CD4-positive, alpha-beta memory T cell (primary cell): ENCODE results near the gene PTPRG. TPM values are rescaled to one million over a fixed set of nuclear protein-coding genes. Genes with fewer than 3 reads are reported as not detected.
"Not testable (repeated sequence)": the region's sequence is repeated elsewhere in the genome, so short reads cannot be mapped to it uniquely, and the experiment has no call there.

Experiments used
- CTCF ChIA-PET: fragments of 350-600 bp; sonication (Branson Sonifier 250); formaldehyde crosslinking; loops from one replicate; lab custom pipeline; 2021; ENCODE audit warnings: inconsistent platforms; ENCODE audit not compliant: partially characterized antibody; lab: Charles Lee
- POLR2A ChIA-PET: fragments of 350-600 bp; sonication (Branson Sonifier 250); formaldehyde crosslinking; loops from one replicate; lab custom pipeline; 2021; ENCODE audit not compliant: partially characterized antibody; lab: Charles Lee
- DNase-seq, 5 donors: peaks; one replicate each; pipeline versions ENCODE4 v3.0.0 to v3.0.0-alpha.2; 2020 to 2022; ENCODE audit warnings: mixed read lengths in 1 of 5
- H3K27ac ChIP-seq: one replicate; pipeline ENCODE4 v1.7.0; 2013; ENCODE audit warnings: low read depth, low read length
- H3K27me3 ChIP-seq: 2 replicates; pipeline ENCODE4 v1.7.0; 2013; ENCODE audit warnings: mild to moderate bottlenecking, low read length, moderate library complexity; ENCODE audit not compliant: insufficient read depth
- H3K36me3 ChIP-seq: 2 replicates; pipeline ENCODE4 v1.7.0; 2013; ENCODE audit warnings: mild to moderate bottlenecking, low read length, moderate library complexity; ENCODE audit not compliant: insufficient read depth
- H3K4me1 ChIP-seq: 2 replicates; pipeline ENCODE4 v1.7.0; 2013; ENCODE audit warnings: mild to moderate bottlenecking, low read length, moderate library complexity; ENCODE audit not compliant: insufficient read depth
- H3K4me3 ChIP-seq, 2 donors: one replicate each; pipeline ENCODE4 v1.7.0; 2013; ENCODE audit warnings: low read length in 2 of 2, mild to moderate bottlenecking in 1 of 2
- H3K9me3 ChIP-seq, 2 donors: one replicate each; pipeline ENCODE4 v1.7.0; 2013; ENCODE audit warnings: low read length in 2 of 2, control low read depth in 1 of 2; ENCODE audit not compliant: control insufficient read depth in 1 of 2
- H3K27ac Mint-ChIP-seq, 7 donors: one replicate each; pipeline ENCODE4 v1.8.0; 2020 to 2021; ENCODE audit warnings: mixed read lengths in 7 of 7, mild to moderate bottlenecking in 6 of 7, inconsistent platforms in 3 of 7, moderate library complexity in 3 of 7
- H3K27me3 Mint-ChIP-seq, 2 donors: one replicate each; pipeline ENCODE4 v1.8.0; 2020 to 2021; ENCODE audit warnings: mixed read lengths in 2 of 2
- H3K36me3 Mint-ChIP-seq, 2 donors: one replicate each; pipeline ENCODE4 v1.8.0; 2020 to 2021; ENCODE audit warnings: mixed read lengths in 2 of 2, inconsistent platforms in 1 of 2, mild to moderate bottlenecking in 1 of 2
- H3K4me1 Mint-ChIP-seq, 4 donors: one replicate each; pipeline ENCODE4 v1.8.0; 2020 to 2021; ENCODE audit warnings: mixed read lengths in 4 of 4, mild to moderate bottlenecking in 1 of 4
- H3K4me3 Mint-ChIP-seq, 8 donors: one replicate each; pipeline ENCODE4 v1.8.0; 2020 to 2021; ENCODE audit warnings: mixed read lengths in 8 of 8, mild to moderate bottlenecking in 7 of 8, moderate library complexity in 6 of 8, inconsistent platforms in 3 of 8
- H3K9me3 Mint-ChIP-seq, 8 donors: one replicate each; pipeline ENCODE4 v1.8.0; 2020 to 2021; ENCODE audit warnings: mixed read lengths in 8 of 8, mild to moderate bottlenecking in 5 of 8, inconsistent platforms in 3 of 8, moderate library complexity in 1 of 8
- intact Hi-C: fragments of 100-400 bp; cut with micrococcal nuclease; formaldehyde crosslinking; loops from one replicate; pipeline ENCODE4 v1.15.1; 2023
- polyA plus RNA-seq, 2 donors: library from polyadenylated mRNA; unstranded; fragments of 300-500 nt; fragmentation: Illumina TruSeq; gene quantifications; one replicate each; pipeline ENCODE4 v1.2.3, GENCODE V29; 2021
- total RNA-seq, 2 experiments: library from RNA; stranded (reverse); gene quantifications; one replicate each; pipeline ENCODE4 v1.2.3, GENCODE V29; 2021

PTPRG gene
- total and polyA plus RNA-seq, 4 experiments from 2014 or later = not detected

DNA sequence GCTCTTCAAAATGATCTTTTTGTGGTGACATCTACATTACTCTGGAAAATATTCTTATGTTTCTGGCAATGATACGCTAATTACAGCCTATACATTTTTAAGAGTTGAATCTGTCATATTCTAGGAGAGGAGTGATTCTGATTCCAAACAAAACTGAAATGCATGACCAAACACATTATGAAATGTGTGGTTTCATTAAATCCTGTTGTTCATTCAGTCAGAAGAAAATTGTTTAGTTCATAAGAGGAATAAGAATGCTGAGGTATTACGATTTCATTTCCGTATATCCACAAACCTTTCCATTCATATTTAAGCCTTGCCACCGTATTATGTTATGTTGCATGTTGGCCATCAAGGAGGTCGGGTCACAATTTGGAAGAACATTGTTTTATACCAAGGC, 466.9 kb downstream of the PTPRG start:
- Mint-ChIP-seq H3K4me1 (no peaks in the 10 kb centered on the region), H3K27ac (no peak overlapping the region), H3K9me3 (peaks cover 0 to 3% (median 0%) of the 10 kb centered on the region in 8 donors), H3K36me3 (no peaks in the 10 kb centered on the region), H3K27me3 (no peaks in the 10 kb centered on the region), H3K4me3 (no peak overlapping the region)
- Histone ChIP-seq H3K4me1 (no peaks in the 10 kb centered on the region), H3K27me3 (no peaks in the 10 kb centered on the region), H3K9me3 (no peaks in the 10 kb centered on the region), H3K4me3 (no peak overlapping the region), H3K36me3 (no peaks in the 10 kb centered on the region), H3K27ac (no peak overlapping the region)
- no peak for DNase-seq
- CTCF ChIA-PET = interaction anchor here (0.6 kb wide), 1 partner anchor 9 kb away, joined by 4 read pairs; no protein-coding TSS in a partner anchor
- POLR2A ChIA-PET = no interaction called here
- intact Hi-C loops = no loop called here

DNA sequence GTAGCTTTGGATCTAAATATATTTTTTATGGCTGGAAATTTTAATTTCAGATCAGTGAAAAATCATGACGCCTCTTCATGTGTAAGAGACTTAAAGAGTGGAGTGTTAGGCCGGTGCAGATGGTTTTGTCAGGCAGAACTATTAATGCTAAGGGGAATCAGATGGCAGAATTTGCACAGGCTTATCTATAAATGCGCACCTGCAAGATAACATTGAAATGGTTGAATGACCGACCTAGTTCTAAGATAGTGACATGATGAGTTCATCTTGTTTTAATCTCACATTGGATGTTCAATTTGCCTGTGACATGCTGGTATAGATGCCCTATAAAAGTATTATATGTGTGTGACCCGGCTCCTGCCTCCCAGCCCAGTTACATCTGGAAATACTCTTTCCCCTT, 471.4 kb downstream of the PTPRG start:
- intact Hi-C loops = no loop called here
- no peaks in the 10 kb centered on the region for H3K9me3 ChIP-seq
- H3K9me3 Mint-ChIP-seq = peaks cover 0 to 3% (median 0%) of the 10 kb centered on the region in 8 donors
- ChIA-PET POLR2A (no interaction called here), CTCF (no interaction called here)
- H3K4me1 ChIP-seq = no peaks in the 10 kb centered on the region
- H3K36me3 Mint-ChIP-seq = no peaks in the 10 kb centered on the region
- no peak overlapping the region for H3K27ac Mint-ChIP-seq
- H3K4me3 Mint-ChIP-seq = no peak overlapping the region
- no peak overlapping the region for H3K4me3 ChIP-seq
- DNase-seq = no peak
- H3K36me3 ChIP-seq = no peaks in the 10 kb centered on the region
- no peak overlapping the region for H3K27ac ChIP-seq
- H3K27me3 ChIP-seq = no peaks in the 10 kb centered on the region
- no peaks in the 10 kb centered on the region for H3K4me1 Mint-ChIP-seq
- no peaks in the 10 kb centered on the region for H3K27me3 Mint-ChIP-seq

DNA sequence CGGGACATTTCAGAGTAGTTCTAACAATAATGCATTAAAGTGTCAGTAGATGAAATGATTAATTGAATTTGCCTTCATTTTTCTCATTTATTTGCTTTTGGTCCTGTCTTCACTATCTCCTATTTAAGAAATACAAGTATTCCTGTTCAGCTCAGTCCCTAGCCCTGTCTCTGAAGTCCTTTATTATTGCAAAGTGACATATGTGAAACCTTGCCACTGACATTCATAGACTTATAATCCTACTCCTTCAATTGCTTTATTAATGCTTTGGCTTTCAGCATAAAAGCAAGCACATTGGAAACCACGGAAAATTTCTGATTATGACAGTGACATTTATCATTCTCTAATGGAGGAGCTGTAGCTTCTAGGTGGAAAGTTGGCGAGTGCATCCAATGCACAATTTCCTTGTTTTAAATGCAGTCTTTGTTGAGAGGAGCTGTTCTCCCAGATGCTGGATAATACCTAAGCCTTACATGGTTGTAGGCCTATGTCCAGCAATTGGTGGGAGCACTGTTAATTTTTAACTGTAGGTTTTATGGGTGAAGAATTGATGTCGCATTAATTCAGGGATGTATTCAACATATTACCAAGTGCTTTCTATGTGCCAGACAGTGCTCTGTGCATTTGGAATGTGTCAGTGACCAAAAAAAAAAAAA, 474.2 kb downstream of the PTPRG start:
- Mint-ChIP-seq H3K4me1 (no peaks in the 10 kb centered on the region), H3K36me3 (no peaks in the 10 kb centered on the region), H3K4me3 (no peak overlapping the region), H3K9me3 (peaks cover 0 to 3% (median 0%) of the 10 kb centered on the region in 8 donors), H3K27ac (no peak overlapping the region), H3K27me3 (no peaks in the 10 kb centered on the region)
- no peaks in the 10 kb centered on the region for H3K4me1 ChIP-seq
- intact Hi-C loops = no loop called here
- ChIA-PET POLR2A (interaction anchor here (0.6 kb wide), 1 partner anchor 23 kb away, joined by 4 read pairs; no protein-coding TSS in a partner anchor), CTCF (no interaction called here)
- no peak overlapping the region for H3K4me3 ChIP-seq
- DNase-seq = no peak
- H3K27me3 ChIP-seq = no peaks in the 10 kb centered on the region
- H3K27ac ChIP-seq = no peak overlapping the region
- no peaks in the 10 kb centered on the region for H3K9me3 ChIP-seq
- no peaks in the 10 kb centered on the region for H3K36me3 ChIP-seq

DNA sequence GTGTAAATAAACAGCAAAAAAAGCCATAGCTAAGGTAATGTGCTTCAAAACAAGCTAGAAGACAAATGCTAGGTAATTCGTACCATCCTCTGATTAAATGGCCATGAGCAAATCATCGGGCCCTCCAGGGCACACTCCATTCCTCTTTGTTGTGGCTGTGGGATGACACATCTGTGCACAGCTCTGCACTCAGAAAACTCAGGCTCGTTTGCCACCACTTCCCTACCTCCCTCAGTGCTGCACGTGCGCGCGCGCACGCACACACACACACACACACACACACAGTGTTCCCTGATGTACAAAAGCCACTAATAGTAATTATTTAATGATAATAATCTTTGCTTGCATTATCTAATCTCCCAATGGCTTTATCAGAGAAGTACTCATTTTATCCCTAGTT, 475.4 kb downstream of the PTPRG start:
- no peaks in the 10 kb centered on the region for H3K36me3 Mint-ChIP-seq
- no peak overlapping the region for H3K27ac ChIP-seq
- H3K4me3 ChIP-seq = no peak overlapping the region
- no peaks in the 10 kb centered on the region for H3K36me3 ChIP-seq
- H3K4me1 Mint-ChIP-seq = no peaks in the 10 kb centered on the region
- no peaks in the 10 kb centered on the region for H3K27me3 Mint-ChIP-seq
- DNase-seq = no peak
- intact Hi-C loops = no loop called here
- H3K27me3 ChIP-seq = no peaks in the 10 kb centered on the region
- ChIA-PET POLR2A (no interaction called here), CTCF (no interaction called here)
- no peaks in the 10 kb centered on the region for H3K9me3 Mint-ChIP-seq
- no peaks in the 10 kb centered on the region for H3K4me1 ChIP-seq
- H3K27ac Mint-ChIP-seq = no peak overlapping the region
- H3K9me3 ChIP-seq = no peaks in the 10 kb centered on the region
- no peak overlapping the region for H3K4me3 Mint-ChIP-seq

DNA sequence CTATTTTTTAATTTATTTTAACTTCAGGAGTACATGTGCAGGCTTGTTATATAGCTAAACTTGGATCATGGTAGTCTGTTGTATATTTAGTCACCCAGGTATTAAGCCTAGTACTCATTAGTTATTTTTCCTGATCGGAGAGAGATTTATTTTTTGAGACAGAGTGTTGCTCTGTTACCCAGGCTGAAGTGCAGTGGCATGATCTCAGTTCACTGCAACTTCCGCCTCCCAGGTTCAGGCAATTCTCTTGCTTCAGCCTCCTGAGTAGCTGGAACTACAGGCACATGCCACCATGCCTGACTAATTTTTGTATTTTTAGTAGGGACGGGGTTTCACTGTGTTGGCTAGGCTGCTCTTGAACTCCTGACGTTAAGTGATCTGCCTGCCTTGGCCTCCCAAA, 477.4 kb downstream of the PTPRG start:
- H3K9me3 Mint-ChIP-seq, H3K27ac ChIP-seq, H3K36me3 Mint-ChIP-seq, H3K4me1 ChIP-seq, DNase-seq, H3K9me3 ChIP-seq, H3K36me3 ChIP-seq, CTCF ChIA-PET, H3K27me3 Mint-ChIP-seq, H3K27ac Mint-ChIP-seq, H3K27me3 ChIP-seq, intact Hi-C loops, H3K4me1 Mint-ChIP-seq, H3K4me3 Mint-ChIP-seq, POLR2A ChIA-PET, H3K4me3 ChIP-seq: not testable (repeated sequence)

DNA sequence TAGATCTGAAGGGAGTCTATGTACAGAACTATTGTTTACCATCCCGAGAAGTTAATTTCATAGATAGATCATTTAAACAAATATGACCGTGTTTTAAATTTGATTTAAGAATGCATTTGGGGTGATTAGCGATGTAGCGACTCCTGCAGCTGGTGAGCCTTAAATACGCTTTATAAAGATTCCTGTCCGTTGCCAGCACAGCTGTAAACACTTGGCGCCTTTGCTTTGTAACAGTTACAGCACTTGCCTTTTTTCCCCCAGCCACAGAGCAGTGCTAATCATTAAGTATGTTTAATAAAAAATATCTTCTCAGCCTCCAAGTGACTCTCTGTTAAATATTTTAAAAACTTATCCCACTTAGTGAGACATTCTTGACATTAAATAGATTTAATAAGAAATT, 478.2 kb downstream of the PTPRG start:
- ChIA-PET CTCF (no interaction called here), POLR2A (no interaction called here)
- Histone ChIP-seq H3K4me1 (no peaks in the 10 kb centered on the region), H3K36me3 (no peaks in the 10 kb centered on the region), H3K27me3 (no peaks in the 10 kb centered on the region), H3K9me3 (no peaks in the 10 kb centered on the region), H3K27ac (no peak overlapping the region), H3K4me3 (no peak overlapping the region)
- intact Hi-C loops = no loop called here
- DNase-seq = no peak
- Mint-ChIP-seq H3K9me3 (peaks cover 0 to 6% (median 0%) of the 10 kb centered on the region in 8 donors), H3K4me1 (no peaks in the 10 kb centered on the region), H3K27me3 (no peaks in the 10 kb centered on the region), H3K4me3 (no peak overlapping the region), H3K27ac (no peak overlapping the region), H3K36me3 (no peaks in the 10 kb centered on the region)

DNA sequence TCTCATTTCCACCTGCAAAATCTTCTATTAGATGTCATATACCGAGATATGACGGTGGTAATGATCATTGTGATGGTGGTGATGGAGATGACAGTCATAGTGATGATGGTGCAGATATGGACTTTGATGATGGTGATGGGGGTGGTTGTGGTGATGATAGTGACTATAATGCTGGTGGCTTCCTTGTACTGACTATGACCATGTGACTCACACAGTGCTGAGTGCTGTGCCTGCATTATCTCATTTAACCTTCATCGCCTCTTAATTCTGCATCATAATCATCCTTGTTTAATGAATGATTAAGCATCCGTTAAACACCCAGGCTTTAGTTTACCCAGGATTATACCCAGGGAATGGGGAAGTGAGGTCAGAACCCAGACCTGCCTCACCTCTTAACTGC, 480.3 kb downstream of the PTPRG start:
- H3K4me1 Mint-ChIP-seq = no peaks in the 10 kb centered on the region
- DNase-seq = no peak
- intact Hi-C loops = no loop called here
- no peaks in the 10 kb centered on the region for H3K36me3 Mint-ChIP-seq
- Histone ChIP-seq H3K4me3 (no peak overlapping the region), H3K27me3 (no peaks in the 10 kb centered on the region), H3K9me3 (no peaks in the 10 kb centered on the region), H3K27ac (no peak overlapping the region), H3K36me3 (no peaks in the 10 kb centered on the region), H3K4me1 (no peaks in the 10 kb centered on the region)
- no peaks in the 10 kb centered on the region for H3K27me3 Mint-ChIP-seq
- CTCF ChIA-PET = no interaction called here
- H3K9me3 Mint-ChIP-seq = peaks cover 0 to 6% (median 0%) of the 10 kb centered on the region in 8 donors
- H3K4me3 Mint-ChIP-seq = no peak overlapping the region
- H3K27ac Mint-ChIP-seq = no peak overlapping the region
- POLR2A ChIA-PET = no interaction called here
